MM.1S (cell line): Measurements from ENCODE around the gene APCDD1L.

Experiments used
- DNase-seq: peaks from one replicate; pipeline ENCODE4 v3.0.0-alpha.2; 2015
- H2AFZ ChIP-seq: fragments of 300-600 bp; sonication (generic); 2 replicates; pipeline ENCODE4 v1.6.0; 2016; ENCODE audit warnings: antibody characterized with exemption, low read length
- H3F3A ChIP-seq: fragments of 300-600 bp; sonication (generic); 2 replicates; pipeline ENCODE4 v1.6.1; 2016; ENCODE audit warnings: mild to moderate bottlenecking, antibody characterized with exemption, low read length, moderate library complexity, mixed read lengths; ENCODE audit not compliant: insufficient read depth
- H3K27ac ChIP-seq: fragments of 300-600 bp; sonication (generic); 2 replicates; pipeline ENCODE4 v1.5.1; 2016; ENCODE audit warnings: mild to moderate bottlenecking, low read length
- H3K27me3 ChIP-seq: fragments of 300-600 bp; sonication (generic); replicated peaks from 2 replicates; pipeline ENCODE4 v1.6.0; 2016; ENCODE audit warnings: low read length; ENCODE audit not compliant: insufficient read depth
- H3K36me3 ChIP-seq: fragments of 300-600 bp; sonication (generic); replicated peaks from 2 replicates; pipeline ENCODE4 v1.6.1; 2016; ENCODE audit warnings: mild to moderate bottlenecking, low read length, mixed read lengths; ENCODE audit not compliant: insufficient read depth
- H3K4me1 ChIP-seq: fragments of 300-600 bp; sonication (generic); 2 replicates; pipeline ENCODE4 v1.6.1; 2016; ENCODE audit warnings: low read length, mixed read lengths
- H3K4me2 ChIP-seq: fragments of 300-600 bp; sonication (generic); 2 replicates; pipeline ENCODE4 v1.6.0; 2016; ENCODE audit warnings: low read depth, low read length
- H3K4me3 ChIP-seq: fragments of 300-600 bp; sonication (generic); 2 replicates; pipeline ENCODE4 v1.5.1; 2016; ENCODE audit warnings: low read length, mixed read lengths
- H3K79me2 ChIP-seq: fragments of 300-600 bp; sonication (generic); 2 replicates; pipeline ENCODE4 v1.6.1; 2016; ENCODE audit warnings: mixed run types, low read length, mixed read lengths
- H3K9ac ChIP-seq: fragments of 300-600 bp; sonication (generic); 2 replicates; pipeline ENCODE4 v1.6.1; 2016; ENCODE audit warnings: low read length, mixed read lengths
- H3K9me2 ChIP-seq: fragments of 300-600 bp; sonication (generic); replicated peaks from 2 replicates; pipeline ENCODE4 v1.6.1; 2016; ENCODE audit warnings: mild to moderate bottlenecking, low read length, mixed read lengths; ENCODE audit not compliant: insufficient read depth
- H3K9me3 ChIP-seq: fragments of 300-600 bp; sonication (generic); replicated peaks from 2 replicates; pipeline ENCODE4 v1.6.1; 2016; ENCODE audit warnings: mild to moderate bottlenecking, low read length, mixed read lengths; ENCODE audit not compliant: insufficient read depth
- H4K20me1 ChIP-seq: fragments of 300-600 bp; sonication (generic); 2 replicates; pipeline ENCODE4 v1.6.1; 2016; ENCODE audit warnings: mild to moderate bottlenecking, low read length, moderate library complexity, mixed read lengths; ENCODE audit not compliant: insufficient read depth
- EZH2 ChIP-seq: fragments of 300-600 bp; sonication (generic); optimal IDR thresholded peaks from 2 replicates; pipeline ENCODE3; 2017; ENCODE audit warnings: low read depth, mild to moderate bottlenecking, antibody characterized with exemption, low read length, mixed read lengths
- EZH2phosphoT487 ChIP-seq: fragments of 300-600 bp; sonication (generic); IDR thresholded peaks from 2 replicates; pipeline ENCODE4 v1.6.1; 2018; ENCODE audit warnings: antibody characterized with exemption, low read length
- TF ChIP-seq, protein P1 (sequence below): fragments of 300-600 bp; sonication (generic); IDR thresholded peaks from 2 replicates; pipeline ENCODE4 v1.5.1; 2016; ENCODE audit warnings: antibody characterized with exemption, low read length, mixed read lengths

The APCDD1L gene

DNA sequence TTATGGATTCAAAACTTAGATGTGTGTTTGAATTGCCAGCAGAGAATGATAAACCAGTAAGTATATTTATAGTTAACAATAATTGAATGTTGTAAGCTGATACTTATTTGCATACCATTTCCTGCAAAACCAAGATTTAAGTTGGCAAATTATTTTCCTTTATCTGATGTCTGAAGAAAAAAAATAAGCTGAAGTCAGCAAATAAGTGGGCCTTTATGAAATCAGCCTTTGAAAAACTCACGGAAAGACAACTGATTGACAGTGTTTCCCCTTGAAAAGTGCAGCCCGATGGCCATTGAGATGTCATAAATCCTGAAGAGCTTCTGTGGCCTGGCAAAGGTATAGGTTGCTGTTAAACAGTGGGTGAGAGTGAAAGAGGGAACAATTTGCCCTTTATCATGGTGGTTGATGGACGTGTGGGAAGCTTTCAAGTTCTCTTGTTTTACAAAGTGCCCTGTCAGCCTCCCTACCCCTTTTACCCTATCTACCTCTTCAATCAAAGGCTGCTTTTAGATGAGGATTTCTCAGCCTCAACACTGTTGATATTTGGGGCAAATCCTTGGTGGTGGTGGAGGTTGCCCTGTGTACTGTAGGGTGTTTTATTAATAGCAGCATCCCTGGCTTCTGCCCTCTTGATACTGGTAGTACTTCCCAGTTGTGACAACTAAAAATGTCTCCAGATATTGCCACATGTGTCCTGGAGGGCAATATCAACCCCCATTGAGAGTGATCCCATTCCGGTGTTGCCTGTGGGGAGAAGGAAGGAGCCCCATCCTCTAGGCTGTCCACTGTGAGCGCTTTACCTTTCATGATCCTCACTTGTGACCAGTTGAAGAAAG, 76.0 kb downstream of the APCDD1L start:
- Histone ChIP-seq H2AFZ (no peak overlapping the region), H3K4me1 (0 out of 2 replicates have a peak, but pooled peaks cover 4% of the 10 kb centered on the region), H3K4me2 (no peak overlapping the region), H3F3A (no peaks in the 10 kb centered on the region), H3K79me2 (peaks cover 51% of the 10 kb centered on the region), H3K27me3 (no peaks in the 10 kb centered on the region), H3K36me3 (0 out of 2 replicates have a peak, but pooled peaks cover 3% of the 10 kb centered on the region), H3K9ac (no peak overlapping the region), H3K4me3 (no peak overlapping the region), H3K9me2 (no peaks in the 10 kb centered on the region), H3K9me3 (no peaks in the 10 kb centered on the region), H4K20me1 (no peaks in the 10 kb centered on the region), H3K27ac (no peak overlapping the region)
- no peak for DNase-seq
- TF ChIP-seq, protein P1, sequence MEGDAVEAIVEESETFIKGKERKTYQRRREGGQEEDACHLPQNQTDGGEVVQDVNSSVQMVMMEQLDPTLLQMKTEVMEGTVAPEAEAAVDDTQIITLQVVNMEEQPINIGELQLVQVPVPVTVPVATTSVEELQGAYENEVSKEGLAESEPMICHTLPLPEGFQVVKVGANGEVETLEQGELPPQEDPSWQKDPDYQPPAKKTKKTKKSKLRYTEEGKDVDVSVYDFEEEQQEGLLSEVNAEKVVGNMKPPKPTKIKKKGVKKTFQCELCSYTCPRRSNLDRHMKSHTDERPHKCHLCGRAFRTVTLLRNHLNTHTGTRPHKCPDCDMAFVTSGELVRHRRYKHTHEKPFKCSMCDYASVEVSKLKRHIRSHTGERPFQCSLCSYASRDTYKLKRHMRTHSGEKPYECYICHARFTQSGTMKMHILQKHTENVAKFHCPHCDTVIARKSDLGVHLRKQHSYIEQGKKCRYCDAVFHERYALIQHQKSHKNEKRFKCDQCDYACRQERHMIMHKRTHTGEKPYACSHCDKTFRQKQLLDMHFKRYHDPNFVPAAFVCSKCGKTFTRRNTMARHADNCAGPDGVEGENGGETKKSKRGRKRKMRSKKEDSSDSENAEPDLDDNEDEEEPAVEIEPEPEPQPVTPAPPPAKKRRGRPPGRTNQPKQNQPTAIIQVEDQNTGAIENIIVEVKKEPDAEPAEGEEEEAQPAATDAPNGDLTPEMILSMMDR = no peak
- TF ChIP-seq EZH2 = no peak
- TF ChIP-seq EZH2phosphoT487 = no peak

DNA sequence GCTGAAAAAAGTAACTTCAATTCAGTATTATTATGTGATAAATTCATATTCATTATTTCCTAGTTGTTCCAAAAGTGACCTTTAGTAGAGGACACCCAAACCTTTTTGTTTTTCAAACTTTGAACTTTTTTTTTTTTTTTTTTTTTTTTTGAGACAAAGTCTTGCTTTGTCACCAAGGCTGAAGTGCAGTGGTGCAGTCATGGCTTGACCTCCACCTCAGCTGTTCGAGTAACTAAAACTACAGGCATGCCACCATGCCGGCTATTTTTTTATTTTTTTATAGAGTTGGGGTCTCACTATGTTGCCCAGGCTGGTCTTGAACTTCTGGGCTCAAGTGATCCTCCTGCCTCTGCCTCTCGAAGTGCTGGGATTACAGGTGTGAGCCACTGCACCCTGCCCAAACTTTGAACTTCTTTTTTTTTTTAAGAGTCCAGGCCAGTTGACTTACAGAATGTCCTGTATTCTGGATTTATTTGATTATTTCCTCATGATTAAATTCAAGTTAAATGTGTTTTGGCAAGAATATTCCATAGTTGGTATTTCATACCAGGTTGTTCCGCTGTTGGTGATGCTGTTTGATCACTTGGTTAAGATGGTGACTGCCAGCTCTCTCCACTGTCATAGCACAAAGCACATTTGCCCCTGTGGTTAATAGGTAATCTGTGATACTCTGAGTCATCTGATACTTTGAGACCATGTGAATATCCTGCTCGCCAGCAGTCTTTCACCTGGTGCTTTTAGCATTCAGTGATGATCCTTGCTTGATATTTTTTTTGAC, 78.1 kb downstream of the APCDD1L start:
- no peaks in the 10 kb centered on the region for H3K9me2 ChIP-seq
- no peak overlapping the region for H3K27ac ChIP-seq
- no peaks in the 10 kb centered on the region for H3K27me3 ChIP-seq
- peaks cover 64% of the 10 kb centered on the region for H3K79me2 ChIP-seq
- H3K9ac ChIP-seq = no peak overlapping the region
- no peak overlapping the region for H3K4me2 ChIP-seq
- no peak overlapping the region for H2AFZ ChIP-seq
- no peak for DNase-seq
- H3K4me3 ChIP-seq = no peak overlapping the region
- 0 out of 2 replicates have a peak, but pooled peaks cover 3% of the 10 kb centered on the region for H3K36me3 ChIP-seq
- TF ChIP-seq EZH2phosphoT487 (no peak), EZH2 (no peak)
- TF ChIP-seq, protein P1 = no peak
- no peaks in the 10 kb centered on the region for H3K9me3 ChIP-seq
- no peaks in the 10 kb centered on the region for H3F3A ChIP-seq
- peaks cover 16% of the 10 kb centered on the region for H3K4me1 ChIP-seq
- H4K20me1 ChIP-seq = peaks cover 5% of the 10 kb centered on the region; the same call in 1 of the 2 replicates

DNA sequence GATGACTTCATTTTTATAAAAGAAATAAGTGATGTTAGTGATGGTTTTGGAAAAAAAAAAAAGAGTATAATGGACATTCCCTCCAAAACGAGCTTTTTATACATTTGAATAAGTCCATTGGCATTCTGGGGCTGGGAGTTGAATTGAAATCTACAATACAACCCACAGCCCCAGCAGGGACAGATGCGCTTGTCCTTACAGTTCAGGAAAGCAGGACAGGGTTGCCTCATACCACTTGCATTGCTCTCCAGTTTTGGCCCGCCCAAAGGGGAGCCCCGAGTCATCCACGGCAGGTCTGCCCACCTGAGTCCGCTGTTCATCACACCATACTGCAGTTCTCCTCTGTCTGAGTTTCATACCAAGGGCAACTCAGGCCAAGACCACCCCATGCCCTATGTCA, 80.0 kb downstream of the APCDD1L start:
- Histone ChIP-seq H3F3A (no peaks in the 10 kb centered on the region), H3K9ac (no peak overlapping the region), H3K4me3 (no peak overlapping the region), H3K27ac (no peak overlapping the region), H3K79me2 (peaks cover 75% of the 10 kb centered on the region), H3K4me1 (peaks cover 16% of the 10 kb centered on the region), H4K20me1 (peaks cover 5% of the 10 kb centered on the region; the same call in 1 of the 2 replicates), H3K36me3 (0 out of 2 replicates have a peak, but pooled peaks cover 7% of the 10 kb centered on the region), H3K4me2 (no peak overlapping the region), H3K27me3 (no peaks in the 10 kb centered on the region), H2AFZ (no peak overlapping the region), H3K9me2 (no peaks in the 10 kb centered on the region), H3K9me3 (no peaks in the 10 kb centered on the region)
- no peak for DNase-seq
- TF ChIP-seq EZH2phosphoT487 (no peak), EZH2 (no peak)
- TF ChIP-seq, protein P1 = no peak
